AML-193 (cell line): ENCODE data around the gene GAGE10.
"Not testable (repeated sequence)": the region's sequence is repeated elsewhere in the genome, so short reads cannot be mapped to it uniquely, and the experiment has no call there.

Experiments used
- DNase-seq, 2 experiments: peaks; one replicate each; lab custom pipeline; 2025; lab: John Stamatoyannopoulos, UW

Gene GAGE10

DNA sequence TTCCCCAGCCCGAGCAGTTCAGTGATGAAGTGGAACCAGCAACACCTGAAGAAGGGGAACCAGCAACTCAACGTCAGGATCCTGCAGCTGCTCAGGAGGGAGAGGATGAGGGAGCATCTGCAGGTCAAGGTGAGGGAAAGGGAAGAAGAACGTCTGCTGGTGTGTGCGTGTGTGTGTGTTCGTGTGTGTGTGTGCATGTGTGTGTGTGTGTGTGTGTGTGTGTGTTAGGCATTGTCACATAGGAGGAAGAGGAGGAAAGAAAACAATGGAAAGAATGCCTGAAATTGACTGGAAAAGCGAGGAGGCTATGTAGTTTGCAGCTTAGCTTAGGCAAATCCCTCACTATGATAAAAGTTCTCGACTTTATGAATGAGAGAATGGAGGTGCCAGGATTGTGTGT lies 20.3 kb downstream of the GAGE10 start:
- not testable (repeated sequence) for DNase-seq

DNA sequence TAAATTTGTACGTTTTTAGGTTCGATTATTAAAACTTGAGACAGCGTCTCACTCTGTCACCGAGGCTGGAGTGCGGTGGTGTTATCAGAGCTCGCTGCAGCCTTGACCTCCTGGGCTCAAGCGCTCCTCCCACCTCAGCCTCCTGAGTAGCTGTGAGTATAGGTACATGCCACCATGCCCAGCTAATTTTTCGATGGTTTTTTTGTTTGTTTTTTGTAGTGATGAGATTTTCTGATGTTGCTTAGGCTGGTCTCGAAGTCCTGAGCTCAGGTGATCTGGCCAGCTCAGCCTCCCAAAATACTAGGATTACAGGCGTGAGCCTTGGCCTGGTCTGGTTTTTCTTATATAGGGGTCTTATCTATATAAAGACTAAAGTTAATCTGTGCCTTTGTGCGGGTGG lies 27.0 kb downstream of the GAGE10 start:
- not testable (repeated sequence) for DNase-seq

DNA sequence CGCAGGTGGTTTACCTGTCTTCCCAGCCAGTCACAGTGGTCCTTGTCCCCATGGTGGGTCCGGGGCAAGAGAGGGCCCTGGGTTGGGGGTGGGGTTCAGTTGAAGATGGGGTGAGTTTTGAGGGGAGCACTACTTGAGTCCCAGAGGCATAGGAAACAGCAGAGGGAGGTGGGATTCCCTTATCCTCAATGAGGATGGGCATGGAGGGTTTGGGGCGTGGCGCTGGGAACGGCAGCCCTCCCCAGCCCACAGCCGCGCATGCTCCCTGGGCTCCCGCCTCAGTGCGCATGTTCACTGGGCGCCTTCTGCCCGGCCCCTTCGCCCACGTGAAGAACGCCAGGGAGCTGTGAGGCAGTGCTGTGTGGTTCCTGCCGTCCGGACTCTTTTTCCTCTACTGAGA lies 27.8 kb downstream of the GAGE10 start, which contains the start of gene GAGE13:
GAGE13 (plus strand) TSS at position 301 of the 400 bp plus-strand sequence. CDS start 1,156 bp downstream, outside the sequence.
- DNase-seq: not testable (repeated sequence)

DNA sequence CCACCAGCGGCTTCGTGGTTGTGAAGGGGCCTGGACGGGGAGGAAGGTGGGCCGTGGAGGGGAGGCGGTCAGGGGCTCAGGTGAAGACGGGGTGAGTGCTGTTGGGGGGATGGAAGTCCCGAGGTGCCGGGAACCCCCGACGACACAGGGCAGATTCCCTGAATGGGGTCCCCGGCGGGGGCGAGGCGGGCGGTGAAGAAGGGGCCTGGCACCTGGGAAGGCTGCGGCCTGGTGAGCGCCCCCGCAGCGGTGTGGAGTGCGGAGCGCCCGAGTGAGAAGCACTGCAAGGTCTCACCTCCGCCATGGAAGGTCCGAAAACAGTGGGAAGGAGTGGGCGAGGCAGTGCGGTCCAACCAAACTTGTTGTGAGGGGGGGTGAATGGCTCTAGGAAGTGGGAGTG lies 28.4 kb downstream of the GAGE10 start:
- DNase-seq: not testable (repeated sequence)

DNA sequence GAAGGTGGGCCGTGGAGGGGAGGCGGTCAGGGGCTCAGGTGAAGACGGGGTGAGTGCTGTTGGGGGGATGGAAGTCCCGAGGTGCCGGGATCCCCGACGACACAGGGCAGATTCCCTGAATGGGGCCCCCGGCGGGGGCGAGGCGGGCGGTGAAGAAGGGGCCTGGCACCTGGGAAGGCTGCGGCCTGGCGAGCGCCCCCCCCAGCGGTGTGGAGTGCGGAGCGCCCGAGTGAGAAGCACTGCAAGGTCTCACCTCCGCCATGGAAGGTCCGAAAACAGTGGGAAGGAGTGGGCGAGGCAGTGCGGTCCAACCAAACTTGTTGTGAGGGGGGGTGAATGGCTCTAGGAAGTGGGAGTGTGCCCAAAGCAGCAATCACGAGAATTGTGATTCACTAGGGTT lies 38.0 kb downstream of the GAGE10 start:
- not testable (repeated sequence) for DNase-seq

DNA sequence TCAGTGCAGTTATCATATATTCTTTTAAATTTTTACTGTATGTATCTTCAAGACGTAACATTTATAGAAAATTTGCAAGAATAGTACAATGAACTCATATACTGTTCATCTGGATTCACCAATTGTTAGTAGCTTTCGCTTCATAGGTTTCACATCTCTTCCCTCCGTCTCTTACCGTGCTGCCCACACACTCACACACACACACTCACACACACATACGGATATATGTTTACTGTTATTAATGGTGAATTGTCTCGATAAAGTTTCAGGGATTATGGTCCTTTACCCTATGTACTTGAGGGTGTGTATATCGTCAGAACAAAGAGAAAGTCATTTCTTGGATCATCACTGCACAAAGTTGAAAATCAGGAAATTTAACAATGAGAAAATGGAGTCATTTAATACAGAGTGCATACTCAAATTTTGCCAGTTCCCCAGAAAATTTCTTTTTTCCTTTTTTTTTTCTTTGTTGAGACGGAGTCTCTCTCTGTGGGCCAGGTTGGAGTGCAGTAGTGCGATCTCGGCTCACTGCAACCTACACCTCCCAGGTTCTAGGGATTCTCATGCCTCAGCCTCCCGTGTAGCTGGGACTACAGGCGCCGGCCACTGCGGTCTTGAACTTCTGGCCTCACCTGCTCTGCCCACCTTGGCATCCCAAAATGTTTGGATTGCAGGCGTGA lies 41.2 kb downstream of the GAGE10 start:
- not testable (repeated sequence) for DNase-seq

DNA sequence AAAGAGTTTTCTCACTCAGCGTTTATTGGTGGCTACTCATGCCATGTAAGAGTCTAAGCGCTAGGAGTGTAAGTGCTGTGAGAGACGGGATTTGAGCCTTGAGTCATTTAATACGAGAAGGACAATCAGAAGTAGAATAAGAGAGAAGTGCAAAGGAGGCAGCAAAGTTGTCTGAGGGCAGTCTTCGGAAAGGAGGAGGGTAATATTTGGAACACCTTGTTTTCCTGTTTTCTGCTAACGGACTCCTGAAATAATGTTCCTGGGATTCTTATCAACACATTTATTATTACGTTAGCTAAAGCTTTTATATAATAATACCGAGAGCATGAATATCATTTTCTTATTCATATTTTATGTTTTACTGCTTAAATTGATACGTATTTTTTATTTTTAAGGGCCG lies 42.0 kb downstream of the GAGE10 start:
- DNase-seq: not testable (repeated sequence)

DNA sequence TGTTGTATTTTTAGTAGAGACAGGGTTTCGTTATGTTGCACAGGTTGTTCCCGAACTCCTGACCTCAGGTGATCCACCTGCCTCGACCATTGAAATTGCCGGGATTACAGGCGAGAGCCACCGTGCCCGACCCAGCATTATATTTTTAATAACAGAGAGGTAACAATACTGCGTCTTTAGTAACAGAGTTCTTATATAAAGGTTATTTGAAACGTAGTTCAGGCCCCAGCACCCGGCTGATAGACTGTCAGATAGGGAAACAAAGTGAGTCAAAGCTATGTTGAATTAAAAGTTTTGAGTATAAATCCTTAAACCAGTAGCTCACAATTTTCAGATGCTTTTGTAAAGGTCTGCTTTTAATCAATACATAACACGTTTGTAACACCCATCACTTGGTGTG lies 42.7 kb downstream of the GAGE10 start:
- DNase-seq: not testable (repeated sequence)
